ENCODE measurements around the gene TMX3.

TMX3 gene
- total RNA-seq: 42.8 to 154 (median 81.3) reads per million in 17 experiments

GRCh38 chr18:68714712-68715496 is at the start of gene TMX3:
Gene TMX3 (minus strand): TSS chr18:68715108. CDS start chr18:68714981, 127 bp downstream.
- DNase-seq: peak; percentile 95 to 98 (median 98)

GRCh38 chr18:68764016-68764415 is 49.1 kb upstream of the TMX3 start:
- DNase-seq: no peak

- no peak for DNase-seq
Measured at GRCh38 chr18:68763083-68763482, 48.2 kb upstream of the TMX3 start.

GRCh38 chr18:68759308-68759707 is 44.4 kb upstream of the TMX3 start:
- DNase-seq: no peak

GRCh38 chr18:68757126-68757525 is 42.2 kb upstream of the TMX3 start:
- DNase-seq: no peak

- DNase-seq: no peak
Measured at GRCh38 chr18:68742206-68742605, 27.3 kb upstream of the TMX3 start.

- DNase-seq: no peak
Measured at GRCh38 chr18:68740966-68741365, 26.1 kb upstream of the TMX3 start.

GRCh38 chr18:68739462-68739861 is 24.6 kb upstream of the TMX3 start:
- no peak for DNase-seq

- no peak for DNase-seq
Measured at GRCh38 chr18:68738564-68738963, 23.7 kb upstream of the TMX3 start.

GRCh38 chr18:68735483-68736343 is 20.8 kb upstream of the TMX3 start:
- peak; percentile 43 to 73 (median 54) for DNase-seq

- no peak for DNase-seq
Measured at GRCh38 chr18:68734308-68734707, 19.4 kb upstream of the TMX3 start.

- no peak for DNase-seq
Measured at GRCh38 chr18:68733707-68734106, 18.8 kb upstream of the TMX3 start.

- DNase-seq: peak; percentile 20 to 45 (median 30)
Measured at GRCh38 chr18:68728081-68728700, 13.3 kb upstream of the TMX3 start.

GRCh38 chr18:68727506-68727905 is 12.6 kb upstream of the TMX3 start:
- DNase-seq: no peak

- DNase-seq: no peak
Measured at GRCh38 chr18:68725346-68725745, 10.4 kb upstream of the TMX3 start.

- DNase-seq: no peak
Measured at GRCh38 chr18:68724021-68724420, 9.1 kb upstream of the TMX3 start.

GRCh38 chr18:68723539-68723938 is 8.6 kb upstream of the TMX3 start:
- DNase-seq: no peak

- peak in 3 of 4 experiments; percentile 2 to 57 (median 54) for DNase-seq
Measured at GRCh38 chr18:68722821-68723220, 7.9 kb upstream of the TMX3 start.

- peak in 2 of 4 experiments; percentile 14 to 34 for DNase-seq
Measured at GRCh38 chr18:68721681-68722583, 7.0 kb upstream of the TMX3 start.

GRCh38 chr18:68714366-68714711 is 569 bp downstream of the TMX3 start:
- DNase-seq: peak in 2 of 4 experiments; percentile 10 to 18

GRCh38 chr18:68713796-68714195 is 1.1 kb downstream of the TMX3 start:
- DNase-seq: no peak

GRCh38 chr18:68713131-68713530 is 1.8 kb downstream of the TMX3 start:
- no peak for DNase-seq

Measured in suppressor macrophage (primary cell).